Stimulated activated naive CD4-positive, alpha-beta T cell (primary cell): ENCODE measurements around the gene DCST1.

Experiments used
- DNase-seq, 6 experiments: peaks; one replicate each; lab custom pipeline; 2025; lab: John Stamatoyannopoulos, UW

The DCST1 gene

GRCh38 chr1:155013632-155014031 lies 20.0 kb upstream of the DCST1 start:
- peak; percentile 42 to 69 (median 55) for DNase-seq

- no peak for DNase-seq
Measured at GRCh38 chr1:155014709-155015508, 18.7 kb upstream of the DCST1 start.

DNA sequence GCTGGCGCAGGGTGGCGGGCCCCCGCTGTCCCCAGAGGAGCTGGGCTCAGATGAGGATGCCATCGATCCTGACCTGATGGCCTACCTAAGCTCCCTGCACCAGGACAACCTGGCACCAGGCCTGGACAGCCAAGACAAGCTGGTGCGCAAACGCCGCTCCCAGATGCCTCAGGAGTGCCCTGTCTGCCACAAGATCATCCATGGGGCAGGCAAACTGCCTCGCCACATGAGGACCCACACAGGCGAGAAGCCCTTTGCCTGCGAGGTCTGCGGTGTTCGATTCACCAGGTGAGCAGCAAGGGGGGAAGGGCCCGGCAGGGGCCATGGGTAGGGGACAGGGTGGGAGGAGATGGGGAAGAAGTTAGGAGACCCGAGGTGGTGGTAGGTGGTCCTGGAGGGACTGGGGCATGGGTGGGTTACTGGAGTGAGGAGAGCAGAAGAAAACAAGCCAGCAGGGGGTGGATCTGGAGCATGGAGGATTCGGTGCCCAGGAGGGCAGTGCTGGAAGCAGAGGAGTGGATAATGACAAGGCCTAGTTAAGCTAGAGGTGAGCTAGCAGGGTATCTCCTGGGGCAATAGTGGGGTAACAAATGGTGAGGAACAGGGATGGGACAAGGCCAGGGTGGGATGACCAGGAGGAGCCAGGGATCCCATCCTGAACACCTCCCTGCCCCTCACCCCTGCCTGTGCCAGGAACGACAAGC lies 17.9 kb upstream of the DCST1 start:
- peak in 1 of 6 experiments; percentile 40 for DNase-seq

- DNase-seq, result peak in 3 of 6 experiments; percentile 12 to 41 (median 23)
Measured at GRCh38 chr1:155016231-155016831, 17.3 kb upstream of the DCST1 start.

- peak; percentile 73 to 89 (median 84) for DNase-seq
Measured at GRCh38 chr1:155017041-155017945, 16.3 kb upstream of the DCST1 start.

GRCh38 chr1:155017946-155018316 lies 15.7 kb upstream of the DCST1 start:
- no peak for DNase-seq

DNA sequence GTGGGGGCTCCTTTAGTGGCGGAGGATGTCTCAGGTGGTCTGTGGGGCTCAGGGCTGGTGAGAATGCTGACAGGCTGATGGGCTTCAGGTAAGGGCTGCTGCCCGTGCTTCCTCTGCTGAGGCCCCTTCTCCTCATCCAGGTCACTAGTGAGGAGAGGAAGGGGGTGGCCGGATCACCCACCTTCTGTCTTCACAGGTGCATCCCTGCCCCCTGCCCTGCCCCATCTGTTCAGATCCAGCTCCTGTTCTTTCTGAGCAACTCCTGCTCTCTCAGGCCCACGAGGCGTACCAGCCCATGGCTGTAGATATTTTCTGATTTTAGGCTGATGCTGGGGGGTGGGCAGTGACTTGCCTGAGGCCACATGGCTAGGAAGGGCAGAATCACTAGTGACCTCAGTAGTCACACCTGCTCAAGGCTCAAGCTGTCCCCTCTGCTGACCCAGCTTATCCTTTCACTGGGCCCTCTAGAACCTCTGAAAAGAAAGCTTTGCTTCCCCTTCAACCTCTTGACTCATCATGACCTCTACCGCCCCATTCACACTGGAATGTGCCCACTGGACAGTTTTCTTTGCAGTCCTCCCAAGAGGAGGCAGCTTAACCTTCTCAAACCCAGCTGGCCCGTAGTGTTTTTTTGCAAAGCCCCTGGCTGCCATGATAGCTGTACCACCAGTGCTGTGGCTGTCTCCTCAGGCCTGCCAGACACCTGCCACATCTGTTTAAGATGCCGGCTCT lies 14.8 kb upstream of the DCST1 start:
- no peak for DNase-seq

DNA sequence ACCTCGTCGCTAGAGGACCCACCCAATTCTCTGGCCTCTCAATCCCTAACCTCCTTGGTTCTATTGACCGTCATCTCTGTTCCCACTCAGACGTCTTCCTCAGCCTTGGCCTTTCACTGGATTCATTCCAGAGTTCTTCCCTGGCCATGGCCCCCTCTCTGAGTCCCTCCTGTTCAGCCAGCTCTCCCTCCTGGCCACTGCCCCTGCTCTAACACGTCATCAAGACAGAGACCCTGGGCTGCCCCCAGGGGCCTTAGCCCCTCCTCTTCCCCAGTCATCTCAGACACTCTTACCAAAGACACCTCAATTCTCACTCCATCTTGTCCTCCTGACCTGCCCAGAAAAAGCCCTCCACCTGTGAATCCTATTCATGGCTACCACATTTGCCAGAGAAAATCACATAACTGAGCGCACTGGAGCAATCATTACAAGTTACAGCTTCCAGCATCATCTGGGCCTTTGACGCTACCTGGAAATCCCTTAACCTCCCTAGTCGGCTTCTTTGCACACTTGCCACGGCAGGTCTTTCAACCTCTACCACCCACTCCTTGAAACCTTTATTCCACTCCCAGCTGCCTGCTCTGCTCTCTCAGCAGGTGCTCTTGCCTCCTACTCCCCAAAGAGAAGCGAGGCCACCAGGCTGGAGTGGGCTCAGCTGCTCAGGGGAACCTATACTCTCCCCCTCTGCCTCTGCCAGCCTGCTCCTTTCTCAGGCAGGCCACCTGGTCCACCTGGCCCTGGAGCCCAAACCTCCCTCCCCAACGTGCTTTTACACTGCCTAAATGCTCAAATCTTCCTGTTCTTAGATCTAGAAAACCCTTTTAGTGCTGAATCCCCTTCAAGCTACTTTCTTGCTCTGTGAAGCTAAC lies 14.0 kb upstream of the DCST1 start:
- DNase-seq, result no peak

- DNase-seq, result no peak
Measured at GRCh38 chr1:155022136-155022926, 11.3 kb upstream of the DCST1 start.

DNA sequence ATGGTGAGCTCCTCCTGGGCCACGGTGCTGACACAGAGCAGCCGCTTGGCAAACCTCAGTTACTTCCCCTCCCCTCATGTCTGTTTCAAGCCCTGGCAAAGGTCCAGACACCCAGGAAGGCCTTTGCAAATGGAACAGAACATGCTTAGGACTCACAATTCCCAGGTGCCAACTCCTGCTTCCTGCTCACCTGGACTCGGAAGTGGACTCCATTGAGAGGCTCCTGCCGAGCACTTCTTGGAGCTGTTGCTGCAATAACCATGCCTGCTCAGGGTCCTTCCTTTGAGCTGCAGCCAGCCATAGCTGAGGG lies 10.7 kb upstream of the DCST1 start:
- DNase-seq, result no peak

DNA sequence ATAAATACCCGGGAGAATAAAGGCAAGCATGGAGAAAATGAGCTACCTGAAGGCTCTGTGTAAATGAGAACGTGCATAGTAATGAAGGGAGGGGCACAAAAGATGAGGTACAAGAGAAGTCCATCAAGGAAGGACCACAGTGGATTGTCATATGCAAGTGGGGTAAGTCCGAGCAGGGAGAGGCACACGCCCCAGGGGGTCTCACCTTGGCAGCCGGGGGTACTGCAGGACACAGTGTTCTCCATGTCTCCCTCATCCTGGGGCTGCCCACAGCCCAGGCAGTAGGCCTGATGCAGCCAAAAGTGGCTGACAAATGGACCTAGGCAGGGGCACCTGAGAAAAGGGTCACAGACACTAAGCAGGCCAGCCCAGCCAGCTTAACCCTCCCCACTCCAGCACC lies 10.0 kb upstream of the DCST1 start:
- no peak for DNase-seq

DNA sequence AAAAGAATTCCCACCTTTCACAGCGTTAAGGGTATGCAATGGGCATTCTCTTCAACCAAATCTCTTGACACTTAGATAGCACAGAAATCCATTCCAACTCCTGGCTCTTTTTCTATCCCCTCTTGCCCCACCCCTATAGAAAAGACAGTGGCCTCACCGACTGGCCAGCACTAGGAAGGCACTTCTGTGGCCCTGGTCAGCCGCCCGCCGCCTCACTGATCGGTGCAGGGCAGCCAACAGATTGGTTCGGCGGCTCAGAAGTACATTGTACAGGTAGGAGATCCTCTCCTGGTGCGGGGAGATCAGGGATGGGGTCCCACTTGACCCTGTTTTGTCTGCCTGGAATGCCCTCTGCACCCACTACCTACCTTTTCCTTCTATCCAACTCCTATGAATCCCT lies 9.3 kb upstream of the DCST1 start:
- DNase-seq, result no peak

- no peak for DNase-seq
Measured at GRCh38 chr1:155026154-155026553, 7.5 kb upstream of the DCST1 start.

DNA sequence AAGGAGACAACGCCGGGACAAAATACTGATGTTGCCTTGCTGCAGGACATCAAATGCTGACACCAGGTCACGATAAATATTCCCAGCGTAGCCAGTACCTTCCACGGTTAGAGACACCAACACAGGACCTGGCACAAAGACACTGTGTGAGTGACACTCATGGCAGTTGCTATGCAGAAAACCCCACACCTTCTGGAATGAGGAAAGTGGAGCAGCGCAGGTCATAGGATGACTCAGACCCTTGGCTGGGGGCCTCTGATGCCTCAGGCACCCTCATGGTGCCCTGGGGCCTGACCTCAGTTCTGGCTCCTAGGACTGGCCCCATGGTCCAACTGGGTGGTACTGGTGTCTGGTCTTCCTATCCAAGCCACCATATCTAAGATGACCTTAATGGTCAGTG lies 7.0 kb upstream of the DCST1 start:
- DNase-seq, result no peak

DNA sequence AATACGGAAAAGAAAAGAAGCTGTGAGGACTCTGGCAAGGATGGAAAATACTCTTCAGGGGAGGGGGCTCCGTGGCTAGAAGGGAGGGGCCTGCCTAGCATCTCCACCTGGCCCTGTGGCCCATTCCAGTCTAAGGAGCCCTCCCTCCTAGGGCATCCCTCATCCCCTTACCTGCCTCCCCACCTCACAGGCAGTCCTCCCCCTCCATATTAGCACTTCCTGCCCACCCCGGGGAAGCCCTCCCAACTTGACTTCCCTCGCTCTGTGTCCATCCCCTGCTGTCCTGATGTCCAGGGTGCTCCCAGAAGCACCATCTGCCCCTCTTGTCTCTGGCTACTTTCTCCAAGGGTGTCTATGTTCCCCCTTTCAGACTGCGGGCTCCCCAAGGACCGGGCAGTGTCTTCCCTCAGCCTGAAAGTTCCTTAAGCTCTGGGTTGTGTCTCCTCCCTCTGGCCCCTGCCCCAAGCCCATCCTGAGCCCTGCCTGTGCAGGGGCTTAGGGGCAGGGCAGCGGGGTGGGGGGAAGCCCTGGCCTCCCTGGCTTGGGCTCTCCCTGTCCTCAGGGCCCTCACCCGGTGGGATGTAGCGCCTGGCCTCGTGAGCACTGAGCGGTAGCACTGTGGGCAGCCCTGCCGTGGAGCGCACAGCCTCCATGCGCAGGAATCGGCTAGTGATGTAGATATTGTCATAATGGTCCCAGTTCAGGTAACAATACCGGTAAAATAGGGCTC lies 3.9 kb upstream of the DCST1 start:
- no peak for DNase-seq

DNA sequence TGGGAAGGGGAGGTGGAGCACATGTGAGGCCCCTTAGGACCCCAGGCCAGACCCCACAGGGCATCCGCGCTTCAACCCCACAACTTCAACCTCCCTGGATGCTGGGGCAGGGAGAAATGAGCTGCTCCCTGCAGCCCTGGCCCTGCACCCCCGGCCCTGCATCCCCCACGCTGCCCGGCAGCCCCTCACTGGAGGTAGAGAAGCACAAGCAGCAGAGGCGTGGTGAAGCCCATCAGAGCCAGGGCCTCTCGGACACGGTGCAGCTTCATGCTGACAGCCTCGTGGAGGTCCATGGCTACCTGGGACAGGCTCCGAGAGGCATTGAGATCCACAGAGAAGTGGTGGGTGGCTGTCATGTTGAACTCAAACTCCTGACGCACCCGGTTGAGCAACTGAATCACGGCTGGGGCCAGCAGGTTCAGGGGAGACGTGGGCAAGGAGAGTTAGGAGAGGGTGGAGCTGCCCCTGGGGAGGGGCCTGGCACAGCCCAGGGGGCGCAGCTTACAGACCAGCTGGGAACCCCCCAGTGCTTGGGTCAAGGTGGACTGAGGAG lies 3.3 kb upstream of the DCST1 start:
- DNase-seq, result no peak

GRCh38 chr1:155030899-155031298 lies 2.7 kb upstream of the DCST1 start:
- no peak for DNase-seq

DNA sequence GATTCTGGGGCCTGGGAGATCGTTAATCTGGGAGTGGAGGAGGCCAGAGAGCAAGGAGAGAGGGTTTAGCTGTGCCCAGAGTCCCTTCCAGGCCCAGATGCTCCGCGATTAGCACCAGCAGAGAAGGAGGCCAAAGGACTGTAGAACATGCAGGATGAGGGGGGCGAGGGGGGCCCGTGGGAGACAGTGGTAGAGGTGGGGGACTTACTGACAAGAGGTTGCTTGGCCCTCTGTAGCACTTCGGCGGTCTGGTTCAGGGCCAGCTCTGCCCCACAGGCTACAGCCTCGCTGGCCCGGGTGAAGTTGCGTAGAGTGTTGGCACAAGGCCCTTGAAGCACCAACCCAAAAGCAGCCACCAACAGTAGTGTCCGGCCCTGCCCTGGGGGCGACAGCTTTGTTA lies 738 bp upstream of the DCST1 start:
- DNase-seq, result no peak
